ENCODE measurements around the gene IL1RL1. TPM values are rescaled to one million over a fixed set of nuclear protein-coding genes. Genes with fewer than 3 reads are reported as not detected.

The IL1RL1 gene
- polyA plus RNA-seq, 1 donor from 2014 or later: not detected

DNA sequence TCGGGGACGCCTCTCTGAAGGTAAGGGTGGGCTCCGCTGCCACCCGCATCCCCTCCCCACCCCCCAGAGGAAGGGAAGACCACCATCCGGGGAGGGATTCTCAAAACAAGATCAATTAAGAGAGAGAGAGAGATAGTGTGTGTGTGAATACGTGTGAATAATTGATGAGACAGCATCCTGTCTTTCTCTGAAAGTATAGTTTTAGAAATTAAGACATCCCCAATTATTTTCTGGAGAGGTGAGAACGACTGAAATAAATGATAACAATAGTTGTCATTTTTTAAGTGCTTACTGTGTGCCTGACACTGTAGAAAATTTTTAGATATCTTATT, 45.0 kb downstream of the IL1RL1 start:
- Histone ChIP-seq H3K36me3 (ENCODE audit: insufficient read depth, low read length) (no peaks in the 10 kb centered on the region), H3K9me3 (ENCODE audit: low read length) (no peaks in the 10 kb centered on the region), H2AFZ (ENCODE audit: low read depth, low read length) (no peak overlapping the region), H3K27ac (ENCODE audit: low read length) (no peak overlapping the region), H4K20me1 (ENCODE audit: insufficient read depth) (no peaks in the 10 kb centered on the region), H3K9ac (ENCODE audit: low read length) (no peak overlapping the region), H3F3A (ENCODE audit: insufficient read depth, low read length, poor library complexity, severe bottlenecking) (no peaks in the 10 kb centered on the region), H3K4me3 (ENCODE audit: low read length) (peak overlapping the region; percentile 73), H3K27me3 (ENCODE audit: insufficient read depth, low read depth, low read length) (peaks cover 23% of the 10 kb centered on the region), H3K79me2 (replicated peaks; ENCODE audit: insufficient read depth, low read length) (no peaks in the 10 kb centered on the region), H3K9me2 (ENCODE audit: insufficient read depth, low read length) (no peaks in the 10 kb centered on the region), H3K4me2 (ENCODE audit: low read length) (no peak overlapping the region)
- TF ChIP-seq TAF1 (IDR thresholded peaks at IDR 0.05; ENCODE audit: low read depth): no peak
- no peak for TF ChIP-seq REST (IDR thresholded peaks at IDR 0.05; ENCODE audit: borderline replicate concordance)
- TF ChIP-seq, protein P1, sequence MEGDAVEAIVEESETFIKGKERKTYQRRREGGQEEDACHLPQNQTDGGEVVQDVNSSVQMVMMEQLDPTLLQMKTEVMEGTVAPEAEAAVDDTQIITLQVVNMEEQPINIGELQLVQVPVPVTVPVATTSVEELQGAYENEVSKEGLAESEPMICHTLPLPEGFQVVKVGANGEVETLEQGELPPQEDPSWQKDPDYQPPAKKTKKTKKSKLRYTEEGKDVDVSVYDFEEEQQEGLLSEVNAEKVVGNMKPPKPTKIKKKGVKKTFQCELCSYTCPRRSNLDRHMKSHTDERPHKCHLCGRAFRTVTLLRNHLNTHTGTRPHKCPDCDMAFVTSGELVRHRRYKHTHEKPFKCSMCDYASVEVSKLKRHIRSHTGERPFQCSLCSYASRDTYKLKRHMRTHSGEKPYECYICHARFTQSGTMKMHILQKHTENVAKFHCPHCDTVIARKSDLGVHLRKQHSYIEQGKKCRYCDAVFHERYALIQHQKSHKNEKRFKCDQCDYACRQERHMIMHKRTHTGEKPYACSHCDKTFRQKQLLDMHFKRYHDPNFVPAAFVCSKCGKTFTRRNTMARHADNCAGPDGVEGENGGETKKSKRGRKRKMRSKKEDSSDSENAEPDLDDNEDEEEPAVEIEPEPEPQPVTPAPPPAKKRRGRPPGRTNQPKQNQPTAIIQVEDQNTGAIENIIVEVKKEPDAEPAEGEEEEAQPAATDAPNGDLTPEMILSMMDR (IDR thresholded peaks at IDR 0.05; ENCODE audit: poor library complexity, severe bottlenecking): no peak
- no peak for TF ChIP-seq SMC3 (conservative IDR thresholded peaks at IDR 0.05; ENCODE audit: poor library complexity)
- TF ChIP-seq MXI1 (conservative IDR thresholded peaks at IDR 0.05; ENCODE audit: poor library complexity, severe bottlenecking): no peak
- TF ChIP-seq EZH2 (IDR thresholded peaks at IDR 0.05; ENCODE audit: borderline replicate concordance, insufficient read depth, low read length, poor library complexity, severe bottlenecking): no peak
- no peak for TF ChIP-seq RAD21 (conservative IDR thresholded peaks at IDR 0.05)
- TF ChIP-seq EP300 (conservative IDR thresholded peaks at IDR 0.05; ENCODE audit: poor library complexity, severe bottlenecking): no peak
- no peak for TF ChIP-seq POLR2AphosphoS5 (IDR thresholded peaks at IDR 0.05)

DNA sequence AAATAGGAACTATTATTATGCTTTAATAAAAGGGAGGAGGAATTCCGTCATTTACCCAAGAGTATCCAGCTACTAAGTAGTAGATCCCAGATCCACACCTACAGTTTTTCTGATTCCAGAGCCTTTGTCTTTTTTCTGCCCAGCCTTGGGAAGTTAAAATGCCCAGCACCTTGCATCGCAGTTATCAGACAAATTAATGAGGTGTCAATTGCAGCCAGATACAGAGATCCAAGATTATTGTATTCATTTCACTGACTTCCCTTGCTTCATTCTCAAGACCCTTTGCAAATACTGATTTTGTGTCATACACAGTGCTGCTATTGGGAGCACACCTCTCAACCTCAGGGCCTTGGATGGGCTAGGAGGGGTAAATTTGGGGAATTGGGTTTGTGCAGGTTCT, 45.4 kb downstream of the IL1RL1 start:
- no peak for TF ChIP-seq SMC3 (conservative IDR thresholded peaks at IDR 0.05; ENCODE audit: poor library complexity)
- TF ChIP-seq MXI1 (conservative IDR thresholded peaks at IDR 0.05; ENCODE audit: poor library complexity, severe bottlenecking): no peak
- TF ChIP-seq TAF1 (IDR thresholded peaks at IDR 0.05; ENCODE audit: low read depth): no peak
- no peak for TF ChIP-seq EZH2 (IDR thresholded peaks at IDR 0.05; ENCODE audit: borderline replicate concordance, insufficient read depth, low read length, poor library complexity, severe bottlenecking)
- TF ChIP-seq EP300 (conservative IDR thresholded peaks at IDR 0.05; ENCODE audit: poor library complexity, severe bottlenecking): no peak
- no peak for TF ChIP-seq RAD21 (conservative IDR thresholded peaks at IDR 0.05)
- TF ChIP-seq, protein P1 (IDR thresholded peaks at IDR 0.05; ENCODE audit: poor library complexity, severe bottlenecking): no peak
- TF ChIP-seq POLR2AphosphoS5 (IDR thresholded peaks at IDR 0.05): no peak
- no peak for TF ChIP-seq REST (IDR thresholded peaks at IDR 0.05; ENCODE audit: borderline replicate concordance)
- H3K9ac ChIP-seq (ENCODE audit: low read length): no peak overlapping the region
- H3K4me3 ChIP-seq (ENCODE audit: low read length): no peak overlapping the region
- H3F3A ChIP-seq (ENCODE audit: insufficient read depth, low read length, poor library complexity, severe bottlenecking): no peaks in the 10 kb centered on the region
- no peaks in the 10 kb centered on the region for H4K20me1 ChIP-seq (ENCODE audit: insufficient read depth)
- no peaks in the 10 kb centered on the region for H3K36me3 ChIP-seq (ENCODE audit: insufficient read depth, low read length)
- no peak overlapping the region for H3K27ac ChIP-seq (ENCODE audit: low read length)
- H3K9me2 ChIP-seq (ENCODE audit: insufficient read depth, low read length): no peaks in the 10 kb centered on the region
- H2AFZ ChIP-seq (ENCODE audit: low read depth, low read length): no peak overlapping the region
- no peaks in the 10 kb centered on the region for H3K9me3 ChIP-seq (ENCODE audit: low read length)
- H3K4me2 ChIP-seq (ENCODE audit: low read length): no peak overlapping the region
- H3K27me3 ChIP-seq (ENCODE audit: insufficient read depth, low read depth, low read length): peaks cover 23% of the 10 kb centered on the region
- H3K79me2 ChIP-seq (replicated peaks; ENCODE audit: insufficient read depth, low read length): no peaks in the 10 kb centered on the region
